Type B pancreatic cell (in vitro differentiated cells): ENCODE measurements around the gene CSNK2A1. TPM values are rescaled to one million over a fixed set of nuclear protein-coding genes. Genes with fewer than 3 reads are reported as not detected.
A peak's percentile ranks its signal among the peaks of the same experiment; 100 is the strongest.

ENCODE experiments used
- DNase-seq: peaks from one replicate; pipeline ENCODE4 v3.0.0; 2021; ENCODE audit warnings: mixed read lengths; ENCODE audit not compliant: unreplicated experiment; ENCODE audit errors: extremely low spot score
- H3K27ac Mint-ChIP-seq: 2 replicates; pipeline ENCODE4 v1.8.0; 2021; ENCODE audit warnings: mild to moderate bottlenecking, mixed read lengths
- H3K27me3 Mint-ChIP-seq: 2 replicates; pipeline ENCODE4 v1.8.0; 2021; ENCODE audit warnings: mixed read lengths
- H3K36me3 Mint-ChIP-seq: 2 replicates; pipeline ENCODE4 v1.8.0; 2021; ENCODE audit warnings: mixed read lengths
- H3K4me1 Mint-ChIP-seq: one replicate; pipeline ENCODE4 v1.8.0; 2021; ENCODE audit warnings: mixed read lengths; ENCODE audit not compliant: unreplicated experiment
- H3K4me3 Mint-ChIP-seq: 2 replicates; pipeline ENCODE4 v1.8.0; 2021; ENCODE audit warnings: mild to moderate bottlenecking, mixed read lengths
- H3K9me3 Mint-ChIP-seq: 2 replicates; pipeline ENCODE4 v1.8.0; 2021; ENCODE audit warnings: mixed read lengths
- CTCF ChIP-seq: fragments of 200-600 bp; sonication (generic); conservative IDR thresholded peaks from 2 replicates; pipeline ENCODE4 v1.5.0; 2021; ENCODE audit warnings: antibody characterized with exemption, mild to moderate bottlenecking
- total RNA-seq: library from RNA; stranded (reverse); gene quantifications from 2 replicates; pipeline ENCODE4 v1.2.1, GENCODE V29; 2021; ENCODE audit warnings: low replicate concordance

CSNK2A1 gene
- total RNA-seq, 1 donor from 2014 or later, result 151 TPM

- H3K4me3 Mint-ChIP-seq, result no peak overlapping the region
- no peak overlapping the region for H3K27ac Mint-ChIP-seq
- no peaks in the 10 kb centered on the region for H3K9me3 Mint-ChIP-seq
- peak; percentile 80 for DNase-seq
- H3K4me1 Mint-ChIP-seq, result no peaks in the 10 kb centered on the region
- no peaks in the 10 kb centered on the region for H3K36me3 Mint-ChIP-seq
- TF ChIP-seq CTCF, result peak; percentile 90
- H3K27me3 Mint-ChIP-seq, result peaks cover 16% of the 10 kb centered on the region
Measured at GRCh38 chr20:561437-562231, 18.0 kb upstream of the CSNK2A1 start.

GRCh38 chr20:560680-561079 lies 17.1 kb upstream of the CSNK2A1 start:
- peaks cover 5% of the 10 kb centered on the region for H3K4me1 Mint-ChIP-seq

GRCh38 chr20:558117-558516 lies 14.5 kb upstream of the CSNK2A1 start:
- Mint-ChIP-seq H3K27me3 (peaks cover 31% of the 10 kb centered on the region), H3K9me3 (no peaks in the 10 kb centered on the region), H3K4me1 (peaks cover 6% of the 10 kb centered on the region), H3K4me3 (no peak overlapping the region), H3K36me3 (no peaks in the 10 kb centered on the region), H3K27ac (no peak overlapping the region)
- no peak for TF ChIP-seq CTCF
- DNase-seq, result no peak

More at GRCh38 chr20:560680-561079, 17.1 kb upstream of the CSNK2A1 start:
- no peak for DNase-seq
- no peak overlapping the region for H3K4me3 Mint-ChIP-seq
- no peak for TF ChIP-seq CTCF
- H3K9me3 Mint-ChIP-seq, result no peaks in the 10 kb centered on the region
- no peaks in the 10 kb centered on the region for H3K36me3 Mint-ChIP-seq
- peaks cover 20% of the 10 kb centered on the region for H3K27me3 Mint-ChIP-seq
- H3K27ac Mint-ChIP-seq, result no peak overlapping the region

GRCh38 chr20:556984-557383 lies 13.4 kb upstream of the CSNK2A1 start:
- DNase-seq, result no peak
- TF ChIP-seq CTCF, result no peak
- Mint-ChIP-seq H3K36me3 (no peaks in the 10 kb centered on the region), H3K4me3 (no peak overlapping the region), H3K27me3 (peaks cover 35% of the 10 kb centered on the region), H3K9me3 (no peaks in the 10 kb centered on the region), H3K27ac (no peak overlapping the region), H3K4me1 (peaks cover 6% of the 10 kb centered on the region)

GRCh38 chr20:555976-556385 lies 12.4 kb upstream of the CSNK2A1 start:
- no peak for TF ChIP-seq CTCF
- Mint-ChIP-seq H3K4me1 (peaks cover 6% of the 10 kb centered on the region), H3K27me3 (peaks cover 44% of the 10 kb centered on the region), H3K9me3 (no peaks in the 10 kb centered on the region), H3K36me3 (no peaks in the 10 kb centered on the region), H3K27ac (peak overlapping the region; percentile 1), H3K4me3 (no peak overlapping the region)
- no peak for DNase-seq
